MCF 10A (cell line): ENCODE results near the gene CHST3. TPM values are rescaled to one million over a fixed set of nuclear protein-coding genes. Genes with fewer than 3 reads are reported as not detected.

ENCODE experiments used
- BruUV-seq: library from RNA; stranded (reverse); fragments of 400-500 nt; replicated peaks from 2 replicates; lab custom pipeline; 2021; lab: Mats Ljungman, UMichigan
- CTCF ChIA-PET: fragments of 300-600 bp; sonication (Branson Sonifier 250); formaldehyde crosslinking; extraction: SDS; loops from one replicate; lab custom pipeline; 2021; ENCODE audit warnings: antibody characterized with exemption, inconsistent platforms; lab: Yijun Ruan, JAX
- POLR2A ChIA-PET: fragments of 300-600, 350-650 bp; sonication (Branson Sonifier 250); formaldehyde crosslinking; extraction: SDS; loops from one replicate; lab custom pipeline; 2020; ENCODE audit warnings: antibody characterized with exemption, inconsistent platforms; lab: Yijun Ruan, JAX
- DNase-seq: peaks from one replicate; pipeline ENCODE4 v3.0.0-alpha.2; 2018; ENCODE audit not compliant: unreplicated experiment
- H3K27ac Mint-ChIP-seq: one replicate; pipeline ENCODE4 v1.8.0; 2022; ENCODE audit warnings: mild to moderate bottlenecking, low read depth, mixed read lengths; ENCODE audit not compliant: unreplicated experiment
- H3K27me3 Mint-ChIP-seq: one replicate; pipeline ENCODE4 v1.8.0; 2022; ENCODE audit warnings: mixed read lengths; ENCODE audit not compliant: insufficient read depth, unreplicated experiment
- H3K36me3 Mint-ChIP-seq: one replicate; pipeline ENCODE4 v1.8.0; 2022; ENCODE audit warnings: mild to moderate bottlenecking, moderate library complexity, mixed read lengths; ENCODE audit not compliant: insufficient read depth, unreplicated experiment
- H3K4me1 Mint-ChIP-seq: one replicate; pipeline ENCODE4 v1.8.0; 2022; ENCODE audit warnings: mixed read lengths; ENCODE audit not compliant: insufficient read depth, unreplicated experiment
- H3K4me3 Mint-ChIP-seq: one replicate; pipeline ENCODE4 v1.8.0; 2022; ENCODE audit warnings: mild to moderate bottlenecking, moderate library complexity, mixed read lengths; ENCODE audit not compliant: unreplicated experiment
- H3K9me3 Mint-ChIP-seq: one replicate; pipeline ENCODE4 v1.8.0; 2022; ENCODE audit warnings: mixed read lengths; ENCODE audit not compliant: unreplicated experiment
- CTCF ChIP-seq: fragments of 200-600 bp; IDR thresholded peaks from one replicate; pipeline ENCODE4 v1.8.0; 2022; ENCODE audit warnings: antibody characterized with exemption, mild to moderate bottlenecking; ENCODE audit not compliant: unreplicated experiment
- intact Hi-C: fragments of 100-400 bp; cut with micrococcal nuclease; formaldehyde crosslinking; loops from 2 replicates; pipeline ENCODE4 v1.14.1; 2022
- total RNA-seq: library from RNA; stranded (reverse); gene quantifications from 2 replicates; pipeline ENCODE4 v1.2.3, GENCODE V29; 2022

CHST3 gene
- total RNA-seq, 1 experiment from 2014 or later, result 28.7 TPM

- CTCF ChIA-PET, result no interaction called here
- Mint-ChIP-seq H3K36me3 (no peaks in the 10 kb centered on the region), H3K4me3 (no peak overlapping the region), H3K27me3 (no peaks in the 10 kb centered on the region), H3K27ac (no peak overlapping the region), H3K4me1 (no peaks in the 10 kb centered on the region), H3K9me3 (no peaks in the 10 kb centered on the region)
- TF ChIP-seq CTCF, result no peak
- no peak for DNase-seq
- POLR2A ChIA-PET, result interaction anchor here (0.6 kb wide), 1 partner anchor 227 kb away, joined by 3 read pairs; no protein-coding TSS in a partner anchor
- intact Hi-C loops, result no loop called here
- no TSS peak for BruUV-seq
These were observed 13.5 kb upstream of the CHST3 start for GRCh38 chr10:71950683-71951082.

GRCh38 chr10:71952745-71953144 lies 11.4 kb upstream of the CHST3 start:
- Mint-ChIP-seq H3K36me3 (no peaks in the 10 kb centered on the region), H3K27ac (no peak overlapping the region), H3K9me3 (no peaks in the 10 kb centered on the region), H3K27me3 (no peaks in the 10 kb centered on the region), H3K4me1 (peaks cover 10% of the 10 kb centered on the region), H3K4me3 (no peak overlapping the region)
- no peak for TF ChIP-seq CTCF
- BruUV-seq, result no TSS peak
- DNase-seq, result no peak
- CTCF ChIA-PET, result interaction anchor here (0.6 to 8.2 kb wide), 7 partner anchors 20 to 1691 kb away, joined by 3 to 95 read pairs (median 4); no protein-coding TSS in a partner anchor
- intact Hi-C loops, result no loop called here
- POLR2A ChIA-PET, result interaction anchor here (0.7 to 1.4 kb wide), 3 partner anchors 12 to 22 kb away, joined by 3 to 5 read pairs (median 3); partner anchors contain the start of gene CHST3

- Mint-ChIP-seq H3K36me3 (no peaks in the 10 kb centered on the region), H3K4me3 (no peak overlapping the region), H3K27ac (no peak overlapping the region), H3K9me3 (no peaks in the 10 kb centered on the region), H3K27me3 (no peaks in the 10 kb centered on the region), H3K4me1 (peaks cover 10% of the 10 kb centered on the region)
- TF ChIP-seq CTCF, result no peak
- POLR2A ChIA-PET, result interaction anchor here (1.2 to 3.5 kb wide), 9 partner anchors 7 to 259 kb away, joined by 3 to 24 read pairs (median 9); partner anchors contain the start of genes ASCC1 and CHST3
- no TSS peak for BruUV-seq
- intact Hi-C loops, result loop anchor here (2.0 kb wide), 1 partner anchor 379 kb away; no protein-coding TSS in a partner anchor
- no peak for DNase-seq
- CTCF ChIA-PET, result interaction anchor here (0.6 to 8.2 kb wide), 11 partner anchors 10 to 656 kb away, joined by 3 to 95 read pairs (median 8); no protein-coding TSS in a partner anchor
These were observed 6.5 kb upstream of the CHST3 start for GRCh38 chr10:71957546-71958275.

- H3K9me3 Mint-ChIP-seq, result no peaks in the 10 kb centered on the region
- DNase-seq, result no peak
- H3K27ac Mint-ChIP-seq, result no peak overlapping the region
- no peak for TF ChIP-seq CTCF
- intact Hi-C loops, result no loop called here
- H3K27me3 Mint-ChIP-seq, result no peaks in the 10 kb centered on the region
- no peak overlapping the region for H3K4me3 Mint-ChIP-seq
- no peaks in the 10 kb centered on the region for H3K36me3 Mint-ChIP-seq
- no TSS peak for BruUV-seq
- H3K4me1 Mint-ChIP-seq, result peaks cover 10% of the 10 kb centered on the region
- ChIA-PET CTCF (interaction anchor here (0.7 to 8.2 kb wide), 3 partner anchors 63 to 588 kb away, joined by 3 to 95 read pairs (median 3); no protein-coding TSS in a partner anchor), POLR2A (no interaction called here)
These were observed 4.7 kb upstream of the CHST3 start for GRCh38 chr10:71959526-71959925.
